ENCODE measurements around the gene LHPP.
A peak's percentile ranks its signal among the peaks of the same experiment; 100 is the strongest.
"Not testable (repeated sequence)": the region's sequence is repeated elsewhere in the genome, so short reads cannot be mapped to it uniquely, and the experiment has no call there.

LHPP gene, protein sequence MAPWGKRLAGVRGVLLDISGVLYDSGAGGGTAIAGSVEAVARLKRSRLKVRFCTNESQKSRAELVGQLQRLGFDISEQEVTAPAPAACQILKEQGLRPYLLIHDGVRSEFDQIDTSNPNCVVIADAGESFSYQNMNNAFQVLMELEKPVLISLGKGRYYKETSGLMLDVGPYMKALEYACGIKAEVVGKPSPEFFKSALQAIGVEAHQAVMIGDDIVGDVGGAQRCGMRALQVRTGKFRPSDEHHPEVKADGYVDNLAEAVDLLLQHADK

DNA sequence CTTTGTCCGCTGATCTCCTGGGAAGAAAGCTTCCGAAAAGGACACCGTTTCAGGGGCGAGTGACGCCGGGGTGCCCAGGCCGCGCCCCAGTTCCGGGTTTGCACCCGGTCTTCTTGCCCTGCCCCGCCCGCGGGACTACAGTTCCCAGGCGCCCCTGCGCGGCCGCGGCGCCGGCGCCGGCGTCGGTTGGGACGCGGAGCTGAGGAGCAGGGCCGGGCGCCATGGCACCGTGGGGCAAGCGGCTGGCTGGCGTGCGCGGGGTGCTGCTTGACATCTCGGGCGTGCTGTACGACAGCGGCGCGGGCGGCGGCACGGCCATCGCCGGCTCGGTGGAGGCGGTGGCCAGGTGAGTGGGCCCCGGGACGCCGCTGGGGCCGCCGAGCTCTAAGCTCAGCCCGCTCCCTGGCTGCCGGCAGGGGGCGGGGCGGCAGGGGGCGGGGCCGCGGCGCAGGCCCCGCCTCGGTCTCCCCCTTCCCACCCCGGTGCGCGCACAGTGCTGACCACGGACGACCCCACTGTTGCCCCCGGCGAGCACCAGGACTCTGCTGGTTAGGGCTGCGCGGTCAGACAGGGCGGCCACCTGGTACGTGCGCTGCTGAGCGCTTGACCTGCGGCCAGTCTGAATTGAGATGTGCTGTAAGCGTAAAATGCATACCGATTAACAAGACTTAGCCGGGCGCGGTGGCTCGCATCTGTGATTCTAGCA, at the start of gene LHPP:
Gene LHPP (plus strand): TSS at position 182 of the 706 bp plus-strand sequence. CDS start 40 bp downstream, at position 222.
- DNase-seq (ENCODE audit: low spot score), result peak; percentile 88

DNA sequence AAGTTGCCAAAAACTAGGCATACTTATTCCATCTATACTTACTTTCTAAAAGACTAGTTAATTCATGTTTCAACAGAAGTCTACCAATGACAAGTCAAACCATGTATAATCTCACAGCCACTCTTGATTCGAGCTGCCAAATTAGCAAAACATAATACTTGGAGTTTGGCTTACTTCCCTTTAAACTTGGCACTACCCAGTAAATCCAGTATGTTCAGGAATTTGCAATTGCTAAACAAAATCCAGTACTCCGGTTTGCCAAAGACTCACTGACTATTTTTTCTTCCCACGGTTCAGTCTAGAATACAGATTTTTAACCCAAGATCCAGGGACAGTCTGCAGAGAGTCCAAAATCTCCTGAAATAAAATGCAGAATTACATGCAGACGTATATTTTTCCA, 47.5 kb upstream of the LHPP start:
- DNase-seq (ENCODE audit: low spot score), result no peak

DNA sequence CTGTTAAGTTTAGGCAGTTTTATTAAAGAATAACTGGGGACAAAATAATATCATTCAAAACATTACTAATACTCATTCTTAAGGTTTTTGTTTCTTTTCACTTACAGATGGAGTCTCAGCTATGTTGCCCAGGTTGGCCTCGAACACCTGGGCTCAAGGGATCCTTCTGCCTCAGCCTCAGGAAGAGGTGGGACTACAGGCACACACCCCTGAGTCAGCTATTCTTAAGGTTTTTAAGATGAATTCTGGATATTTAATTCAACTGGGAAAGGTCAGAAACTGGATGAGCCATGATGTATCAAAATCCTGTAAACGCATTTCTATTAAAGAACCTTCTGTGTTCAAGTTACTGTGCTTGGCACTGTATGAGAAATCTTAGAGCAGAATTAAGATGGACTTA, 46.4 kb upstream of the LHPP start:
- DNase-seq (ENCODE audit: low spot score), result no peak

DNA sequence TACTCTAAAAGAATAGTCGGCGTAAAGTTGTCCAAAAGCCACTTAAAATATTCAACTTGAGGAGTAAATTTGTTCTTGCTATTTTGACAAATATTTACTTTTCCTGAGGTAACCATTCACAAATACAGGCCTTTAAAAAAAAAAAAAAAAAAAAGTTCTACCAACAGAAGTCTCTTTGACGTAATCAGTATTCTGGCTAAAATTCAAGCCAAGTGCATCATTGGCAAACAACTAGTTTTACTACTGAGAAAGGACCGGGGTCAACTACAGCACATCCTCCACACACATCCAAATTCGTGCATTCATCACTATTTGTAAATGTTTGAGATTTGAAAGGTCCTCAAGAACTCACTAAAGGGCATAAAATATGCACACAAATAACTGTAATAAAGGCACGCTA, 44.9 kb upstream of the LHPP start:
- DNase-seq (ENCODE audit: low spot score), result no peak

DNA sequence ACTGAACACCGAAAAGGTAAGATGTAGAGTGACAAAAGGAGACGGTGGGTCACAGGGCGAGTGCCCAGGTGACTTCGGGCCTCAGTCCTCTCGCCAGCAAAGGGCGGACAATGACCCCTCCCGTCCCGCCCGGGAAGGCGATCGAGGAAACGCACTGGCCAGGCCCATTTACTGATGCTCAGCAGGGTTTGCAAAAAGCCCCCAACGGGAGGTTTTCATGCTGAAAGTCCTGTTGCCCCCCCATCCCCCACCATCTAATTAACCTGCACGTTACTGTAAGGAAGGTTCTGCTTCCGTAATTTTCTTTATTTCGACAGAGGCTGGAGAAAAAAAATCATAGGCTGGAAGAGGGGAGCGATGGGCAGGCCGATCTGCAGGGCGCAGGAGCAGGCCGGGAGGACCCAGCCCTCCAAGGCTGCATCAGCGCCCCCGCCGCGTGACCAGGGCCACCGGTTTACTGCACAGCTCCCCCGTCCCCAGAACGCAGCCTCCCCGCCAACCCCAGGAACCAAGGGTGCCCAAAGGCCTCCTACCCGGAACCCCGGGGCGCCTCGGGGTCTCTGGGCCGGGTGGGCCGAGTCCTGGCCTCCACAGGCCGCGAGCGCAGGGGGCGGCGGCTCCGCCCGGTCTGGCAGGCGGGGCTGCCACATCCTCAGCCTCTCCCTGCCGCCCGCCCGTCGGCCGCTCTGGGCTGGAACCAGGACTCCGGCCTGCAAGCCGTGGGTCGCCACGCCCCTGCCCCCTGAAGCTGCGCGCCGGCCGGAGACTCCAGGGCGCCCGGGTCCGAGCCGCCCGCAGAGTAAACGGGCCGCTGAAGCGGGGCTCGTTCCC, 43.5 kb upstream of the LHPP start:
- peak; percentile 51 for DNase-seq (ENCODE audit: low spot score)

- DNase-seq (ENCODE audit: low spot score), result peak; percentile 96
These were observed 42.7 kb upstream of the LHPP start, which contains the start of gene OAT for GRCh38 chr10:124418726-124419501. Gene OAT (minus strand): TSS chr10:124418923. CDS start chr10:124412171, 6,752 bp downstream.

DNA sequence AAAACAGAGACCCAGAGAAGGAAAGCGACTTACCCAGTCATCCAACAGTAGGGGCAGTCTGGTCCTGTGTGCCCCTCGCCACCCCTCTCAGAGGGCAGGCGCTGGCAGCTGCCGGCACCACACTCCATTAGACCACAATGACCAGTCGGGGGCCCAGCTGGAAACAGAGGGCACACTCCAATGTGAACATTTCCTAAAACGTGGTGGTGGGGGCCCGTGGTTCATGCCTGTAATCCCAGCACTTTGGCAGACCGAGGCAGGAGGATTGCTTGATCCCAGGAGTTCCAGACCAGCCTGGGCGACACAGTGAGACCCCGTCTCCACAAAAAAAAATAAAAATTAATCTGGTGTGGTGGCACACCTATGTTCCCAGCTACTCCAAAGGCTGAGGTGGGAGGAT, 42.0 kb upstream of the LHPP start:
- DNase-seq (ENCODE audit: low spot score), result no peak

DNA sequence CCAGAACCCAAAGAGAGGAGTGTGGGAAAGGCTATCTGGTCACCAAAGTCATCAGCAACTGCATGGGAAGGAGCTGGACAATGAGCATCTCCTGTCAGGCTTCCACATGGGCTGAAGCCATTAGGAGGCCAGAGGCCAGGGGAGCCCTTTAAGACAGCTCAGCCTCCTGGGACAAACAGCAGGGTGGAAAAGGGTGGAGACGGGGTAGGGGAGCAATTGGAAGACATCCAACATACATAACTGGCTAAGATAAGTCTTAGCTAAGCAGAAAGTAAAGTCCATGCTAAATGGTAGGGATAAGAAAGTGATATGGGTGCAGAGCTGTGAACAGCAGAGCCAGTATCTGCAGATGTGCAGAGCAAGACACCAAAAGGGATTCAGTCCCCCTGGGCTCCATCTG, 41.4 kb upstream of the LHPP start:
- DNase-seq (ENCODE audit: low spot score), result no peak

- DNase-seq (ENCODE audit: low spot score), result no peak
These were observed 38.9 kb upstream of the LHPP start for GRCh38 chr10:124422742-124423141.

- DNase-seq (ENCODE audit: low spot score), result no peak
These were observed 37.8 kb upstream of the LHPP start for GRCh38 chr10:124423813-124424212.

DNA sequence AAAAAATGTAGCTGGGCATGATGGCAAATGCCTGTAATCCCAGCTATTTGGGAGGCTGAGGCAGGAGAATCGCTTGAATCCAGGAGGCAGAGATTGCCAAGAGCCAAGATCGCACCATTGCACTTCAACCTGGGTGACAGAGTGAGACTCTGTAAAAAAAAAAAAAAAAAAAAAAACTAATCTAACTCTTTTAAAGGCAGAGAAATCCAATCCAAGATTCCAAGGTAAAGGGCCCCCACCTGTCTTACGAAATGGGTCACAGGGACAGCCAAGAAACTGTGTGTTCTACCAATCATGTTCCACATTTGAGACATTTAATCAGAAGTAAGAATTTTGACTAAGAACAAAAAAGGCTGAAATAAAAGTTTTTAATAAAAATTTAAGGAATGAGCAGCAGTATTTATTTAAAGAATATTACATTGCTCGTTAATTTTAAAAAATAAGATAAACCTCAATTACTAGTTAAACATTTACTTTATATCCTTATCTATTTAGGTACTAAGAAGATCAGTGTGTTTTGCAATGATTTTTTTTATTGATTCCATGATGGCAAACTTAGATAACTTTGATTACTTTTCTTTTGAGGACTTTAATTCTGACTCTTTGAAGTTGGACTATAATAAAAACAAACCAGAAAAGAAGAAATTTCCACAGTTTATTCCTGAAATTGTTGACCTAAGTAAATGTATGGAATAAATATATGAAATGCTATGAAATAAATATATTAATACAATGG, 36.2 kb upstream of the LHPP start:
- no peak for DNase-seq (ENCODE audit: low spot score)

GRCh38 chr10:124428207-124428777, 33.3 kb upstream of the LHPP start:
- DNase-seq (ENCODE audit: low spot score), result no peak

GRCh38 chr10:124429576-124429975, 32.0 kb upstream of the LHPP start:
- DNase-seq (ENCODE audit: low spot score), result no peak

- no peak for DNase-seq (ENCODE audit: low spot score)
These were observed 31.5 kb upstream of the LHPP start for GRCh38 chr10:124430077-124430476.

- no peak for DNase-seq (ENCODE audit: low spot score)
These were observed 28.2 kb upstream of the LHPP start for GRCh38 chr10:124433461-124433860.

- DNase-seq (ENCODE audit: low spot score), result not testable (repeated sequence)
These were observed 25.9 kb upstream of the LHPP start for GRCh38 chr10:124435683-124436082.

DNA sequence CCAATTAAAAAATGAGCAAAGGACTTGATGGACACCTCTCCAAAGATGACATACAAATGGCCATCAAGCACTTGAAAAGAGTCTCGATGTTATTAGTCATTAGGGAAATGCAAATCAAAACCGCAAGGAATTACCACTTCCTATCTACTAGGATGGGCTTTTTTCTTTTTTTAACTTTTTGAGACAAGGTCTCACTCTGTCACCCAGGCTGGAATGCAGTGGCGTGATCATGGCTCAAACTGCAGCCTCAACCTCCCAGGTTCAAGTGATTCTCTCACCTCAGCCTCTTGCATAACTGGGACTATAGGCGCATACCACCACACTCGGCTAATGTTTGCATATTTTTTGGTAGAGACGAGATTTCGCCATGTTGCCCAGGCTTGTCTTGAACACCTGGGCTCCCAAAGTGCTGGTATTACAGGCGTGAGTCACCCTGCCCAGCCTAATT, 25.4 kb upstream of the LHPP start:
- DNase-seq (ENCODE audit: low spot score), result no peak

DNA sequence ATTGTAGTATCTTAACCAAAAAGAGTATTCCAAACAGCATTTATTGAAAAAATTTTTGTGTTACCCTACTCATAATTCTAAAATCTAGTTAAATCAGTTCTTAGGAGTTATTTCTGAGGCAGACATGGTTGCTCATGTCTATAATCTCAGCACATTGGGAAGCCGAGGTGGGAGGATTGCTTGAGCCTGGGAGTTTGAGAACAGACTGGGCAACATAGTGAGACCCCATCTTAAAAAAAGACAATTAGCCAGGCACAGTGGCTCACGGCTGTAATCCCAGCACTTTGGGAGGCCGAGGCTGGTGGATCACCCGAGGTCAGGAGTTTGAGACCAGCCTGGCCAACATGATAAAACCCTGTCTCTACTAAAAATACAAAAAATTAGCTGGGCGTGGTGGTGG, 19.9 kb upstream of the LHPP start:
- DNase-seq (ENCODE audit: low spot score), result not testable (repeated sequence)

DNA sequence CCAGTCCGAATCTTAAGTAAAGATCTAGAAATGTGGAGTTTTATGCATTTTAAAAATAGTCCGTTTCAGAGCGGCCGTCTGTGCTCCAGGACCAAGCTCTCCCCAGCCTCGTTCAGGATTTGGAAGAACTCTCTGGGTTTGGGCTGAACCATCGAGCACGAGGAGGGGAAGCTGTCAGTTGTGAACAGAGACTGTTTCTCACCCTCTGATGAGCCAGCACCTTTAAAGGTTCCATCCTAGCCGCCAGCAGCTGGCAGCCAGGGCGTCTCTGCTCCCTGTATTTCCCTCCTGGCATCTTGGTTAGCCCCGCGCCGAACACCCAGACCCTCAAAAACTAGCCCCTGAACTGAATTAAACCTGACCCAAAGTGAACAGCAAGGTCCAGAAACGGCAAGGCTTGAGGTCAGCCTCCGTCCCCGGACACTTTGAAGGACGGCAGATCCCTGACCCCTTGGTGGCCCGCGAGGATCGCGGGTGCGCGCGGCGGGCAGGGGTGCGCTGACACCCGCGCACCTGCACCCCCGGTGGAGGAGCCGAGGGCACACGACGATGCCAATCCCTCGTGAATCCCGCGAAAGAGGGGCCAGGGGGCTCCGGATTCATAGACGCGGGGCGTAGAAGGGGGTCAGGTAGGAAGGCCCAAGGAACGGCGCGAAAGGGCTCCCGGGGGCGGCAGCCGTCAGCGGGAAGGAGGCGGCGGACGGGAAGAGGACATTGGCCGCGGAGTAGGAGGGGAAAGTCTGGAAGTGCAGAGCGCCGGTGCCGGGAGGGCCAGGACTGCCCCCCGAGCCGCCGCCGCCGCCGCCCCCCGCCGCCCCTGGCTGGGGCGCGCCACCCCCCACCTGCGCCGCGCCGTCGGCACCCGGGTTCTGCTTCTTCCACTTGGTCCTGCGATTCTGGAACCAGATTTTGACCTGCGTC, 14.5 kb upstream of the LHPP start:
- DNase-seq (ENCODE audit: low spot score), result peak; percentile 39
